ENCODE results near the gene PSMA4.
"Not testable (repeated sequence)": the region's sequence is repeated elsewhere in the genome, so short reads cannot be mapped to it uniquely, and the experiment has no call there.

The PSMA4 gene

GRCh38 chr15:78509726-78510312 lies 30.4 kb upstream of the PSMA4 start:
- DNase-seq (ENCODE audit: low spot score), result no peak
- no peak for TF ChIP-seq CTCF (IDR thresholded peaks at IDR 0.05; ENCODE audit: extremely low read depth, missing control alignments)

- not testable (repeated sequence) for DNase-seq (ENCODE audit: low spot score)
These were observed 20.2 kb upstream of the PSMA4 start for GRCh38 chr15:78520035-78520434.

- DNase-seq (ENCODE audit: low spot score), result no peak
- no peak for TF ChIP-seq CTCF (IDR thresholded peaks at IDR 0.05; ENCODE audit: extremely low read depth, missing control alignments)
These were observed 16.0 kb upstream of the PSMA4 start for GRCh38 chr15:78524230-78524629.

- TF ChIP-seq CTCF (IDR thresholded peaks at IDR 0.05; ENCODE audit: extremely low read depth, missing control alignments), result no peak
- no peak for DNase-seq (ENCODE audit: low spot score)
These were observed 12.9 kb upstream of the PSMA4 start for GRCh38 chr15:78527325-78527724.

- no peak for TF ChIP-seq CTCF (IDR thresholded peaks at IDR 0.05; ENCODE audit: extremely low read depth, missing control alignments)
- no peak for DNase-seq (ENCODE audit: low spot score)
These were observed 6.9 kb upstream of the PSMA4 start for GRCh38 chr15:78533331-78533730.

- TF ChIP-seq CTCF (IDR thresholded peaks at IDR 0.05; ENCODE audit: extremely low read depth, missing control alignments), result no peak
- no peak for DNase-seq (ENCODE audit: low spot score)
These were observed 4.1 kb upstream of the PSMA4 start for GRCh38 chr15:78536134-78536533.

- no peak for DNase-seq (ENCODE audit: low spot score)
- no peak for TF ChIP-seq CTCF (IDR thresholded peaks at IDR 0.05; ENCODE audit: extremely low read depth, missing control alignments)
These were observed 2.9 kb upstream of the PSMA4 start for GRCh38 chr15:78537266-78537905.

GRCh38 chr15:78538358-78538757 lies 1.9 kb upstream of the PSMA4 start:
- TF ChIP-seq CTCF (IDR thresholded peaks at IDR 0.05; ENCODE audit: extremely low read depth, missing control alignments), result no peak
- no peak for DNase-seq (ENCODE audit: low spot score)

- DNase-seq (ENCODE audit: low spot score), result not testable (repeated sequence)
These were observed 642 bp upstream of the PSMA4 start for GRCh38 chr15:78539464-78540140.
